GM18502 (cell line): ENCODE measurements around the gene MICAL3.

ENCODE experiments used
- ATAC-seq: cut with Tn5 transposase; IDR thresholded peaks from one replicate; pipeline ENCODE4 v1.9.1; 2021; ENCODE audit warnings: mild to moderate bottlenecking; ENCODE audit not compliant: unreplicated experiment, poor library complexity

Gene MICAL3

DNA sequence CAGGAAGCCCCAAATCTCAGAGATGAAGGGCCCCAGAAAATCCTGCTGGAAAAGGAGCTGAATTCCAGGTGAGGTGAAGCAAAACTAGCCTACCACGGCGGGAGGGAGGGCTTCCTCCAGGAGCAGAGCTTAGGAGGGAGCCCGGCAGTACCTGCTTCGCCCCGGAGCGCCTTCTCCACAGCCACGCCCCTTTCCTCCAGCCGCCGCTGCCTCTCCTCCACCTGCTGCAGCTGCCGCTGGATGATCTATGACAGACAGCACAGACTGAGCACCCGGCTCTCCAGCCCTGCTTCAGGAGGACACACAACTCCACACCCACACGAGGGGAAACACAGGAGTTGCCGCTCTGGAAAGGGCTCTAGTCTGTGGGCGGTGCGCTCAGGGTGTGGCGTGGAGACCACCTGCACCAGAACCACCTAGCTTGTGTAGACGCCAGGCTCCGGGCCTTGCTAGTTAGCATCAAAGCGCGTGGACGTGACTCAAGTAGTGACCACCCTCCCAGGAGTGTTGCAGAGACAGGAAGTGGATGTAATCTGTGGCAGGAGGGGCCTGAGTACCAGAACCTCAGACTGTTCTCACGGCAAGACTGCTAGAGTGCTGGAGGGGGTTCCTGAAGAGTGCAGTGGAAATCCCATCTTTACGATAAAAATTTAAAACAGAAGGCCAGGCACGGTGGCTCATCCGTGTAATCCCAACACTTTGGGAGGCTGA, 215.5 kb downstream of the MICAL3 start:
- no peak for ATAC-seq

DNA sequence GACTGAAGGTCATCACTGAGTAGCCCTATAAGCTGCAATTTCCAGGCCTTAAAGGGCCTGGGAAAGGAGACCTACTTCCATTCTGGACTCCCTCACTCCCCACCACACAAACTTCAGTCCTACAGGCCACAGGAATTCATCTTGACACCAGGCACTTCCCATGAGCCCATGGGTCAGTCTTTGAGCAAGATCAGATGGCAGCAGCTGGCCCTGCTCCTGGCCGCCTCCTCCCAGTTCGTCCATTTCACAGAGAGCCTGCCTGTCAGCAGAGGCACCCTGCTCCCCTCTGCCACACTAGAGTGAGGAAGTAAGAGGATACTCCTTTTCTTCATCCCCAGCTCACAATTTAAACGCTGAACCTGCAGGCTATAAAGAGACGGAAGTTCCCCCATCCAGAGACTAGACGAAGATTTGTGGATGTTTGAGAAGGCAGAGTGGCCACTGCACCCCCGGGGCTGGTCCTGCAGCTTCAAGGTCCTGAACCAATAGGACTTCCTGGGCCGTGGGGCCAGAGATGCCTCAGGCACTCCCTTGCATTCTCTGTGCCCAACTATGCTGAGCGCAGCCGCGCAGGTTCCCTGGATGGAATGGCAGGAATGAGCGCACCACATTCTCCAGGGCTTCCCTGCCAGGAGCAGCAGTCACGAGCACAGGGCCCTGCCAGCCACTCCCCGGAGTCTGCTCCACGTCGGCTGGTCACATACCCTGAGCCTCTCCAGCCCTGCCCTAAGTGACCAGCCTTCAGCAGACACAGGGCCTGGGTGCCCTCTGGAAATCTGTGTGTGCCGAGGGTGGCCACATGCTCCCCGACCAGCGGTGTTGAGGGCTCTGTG, 216.6 kb downstream of the MICAL3 start:
- ATAC-seq, result no peak

DNA sequence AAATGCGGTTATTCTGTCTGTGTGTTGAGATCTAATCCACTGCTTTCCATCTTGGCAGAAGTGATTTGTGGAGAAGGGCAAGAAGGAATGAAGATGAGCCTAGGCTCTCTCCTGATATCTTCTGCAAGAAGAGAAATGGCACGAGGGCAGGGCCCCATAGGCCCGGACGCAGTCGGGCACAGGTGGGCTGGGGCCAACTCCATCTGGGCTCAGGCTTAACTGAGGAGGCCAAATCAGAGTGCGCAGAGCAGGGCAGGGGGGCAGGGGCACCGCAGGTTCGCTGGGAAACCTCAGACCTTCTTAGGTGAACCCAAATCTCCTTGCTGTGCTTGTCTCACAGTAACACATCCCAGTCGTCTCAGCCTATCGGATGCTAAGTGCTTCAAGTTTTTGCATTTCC, 217.3 kb downstream of the MICAL3 start:
- no peak for ATAC-seq

DNA sequence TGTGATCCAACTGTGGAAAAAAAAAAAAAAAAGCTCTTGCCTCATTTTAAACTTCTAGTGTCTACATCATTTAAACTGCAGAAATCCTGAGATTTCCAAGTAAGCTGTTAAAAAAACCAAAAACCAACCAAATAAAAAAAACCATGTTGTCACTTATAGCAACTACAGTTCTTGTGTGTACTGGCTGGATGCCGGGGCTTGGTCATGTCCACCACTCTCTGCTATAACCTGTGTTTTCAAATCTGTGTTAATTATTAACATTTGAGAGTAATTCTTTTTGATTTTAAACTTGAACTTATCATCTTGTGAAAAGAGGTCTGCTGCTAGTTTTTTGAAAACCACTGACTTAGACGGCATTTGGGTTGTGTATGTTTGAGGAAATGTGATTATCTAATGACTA, 217.9 kb downstream of the MICAL3 start:
- no peak for ATAC-seq

DNA sequence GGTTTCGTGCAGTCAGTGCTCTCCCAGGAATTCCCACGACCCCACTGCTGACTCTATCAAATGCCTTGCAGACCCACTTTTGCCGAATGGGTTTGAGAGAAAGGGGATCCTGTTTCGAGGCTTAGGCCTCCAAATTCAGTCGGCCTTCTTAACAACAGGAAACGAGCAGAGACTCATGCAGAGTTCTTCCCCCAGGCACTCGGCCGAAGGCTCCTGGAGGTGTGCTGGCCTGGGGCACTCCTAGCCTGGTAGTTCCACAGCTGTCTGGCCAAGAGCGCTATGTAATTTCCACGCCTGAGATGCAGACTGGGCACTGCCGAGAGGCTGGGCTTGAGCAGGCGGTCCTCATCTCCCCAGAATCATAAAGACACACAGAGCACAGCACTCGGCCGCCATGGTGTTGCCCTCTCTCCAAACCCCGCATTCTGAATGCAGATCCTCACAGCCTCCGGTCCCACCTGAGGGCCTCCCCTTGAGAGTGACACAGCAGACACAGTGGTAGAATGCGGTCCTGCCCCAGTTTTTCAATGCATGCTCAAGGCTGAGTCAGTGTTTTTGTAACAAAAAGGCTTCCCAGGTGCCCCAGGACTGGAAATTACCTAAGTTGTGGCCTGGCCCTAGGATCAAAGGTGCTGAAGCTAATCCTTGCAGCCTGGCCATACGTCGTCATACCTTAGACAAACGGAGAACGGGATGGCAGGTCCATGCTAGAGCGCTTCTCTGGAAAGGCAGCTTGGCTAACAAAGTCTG, 219.9 kb downstream of the MICAL3 start:
- no peak for ATAC-seq

DNA sequence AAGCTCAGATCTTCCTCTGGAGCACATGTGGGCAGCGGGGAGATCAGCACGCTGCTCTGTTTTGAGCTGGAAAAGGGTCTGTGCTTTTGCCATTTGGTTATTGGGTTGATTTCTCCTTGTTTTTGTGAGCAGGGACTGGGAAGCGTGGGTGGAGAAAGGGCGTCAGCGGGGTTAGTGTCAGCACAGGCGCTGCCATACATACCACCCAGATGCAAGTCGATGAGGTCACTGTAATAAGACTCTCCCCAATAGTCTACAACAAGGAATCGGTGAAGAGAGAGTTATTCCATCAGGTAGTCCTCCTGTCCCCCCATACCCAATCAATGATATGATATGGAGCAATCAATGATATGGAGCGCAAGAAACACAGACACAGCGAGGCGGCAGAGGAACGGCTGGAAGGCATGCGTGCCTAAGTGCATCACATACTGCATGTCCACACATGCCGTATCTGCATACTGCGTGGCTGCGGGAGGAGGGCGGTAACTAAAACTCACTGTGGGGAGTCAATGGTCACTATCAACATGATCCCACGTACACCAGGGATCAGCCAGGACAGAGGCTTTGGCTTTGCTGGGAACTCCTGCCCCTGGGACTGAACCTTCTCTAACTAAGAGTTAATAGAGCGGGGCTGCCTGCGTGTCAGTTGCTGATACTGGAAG, 220.6 kb downstream of the MICAL3 start:
- ATAC-seq, result no peak

DNA sequence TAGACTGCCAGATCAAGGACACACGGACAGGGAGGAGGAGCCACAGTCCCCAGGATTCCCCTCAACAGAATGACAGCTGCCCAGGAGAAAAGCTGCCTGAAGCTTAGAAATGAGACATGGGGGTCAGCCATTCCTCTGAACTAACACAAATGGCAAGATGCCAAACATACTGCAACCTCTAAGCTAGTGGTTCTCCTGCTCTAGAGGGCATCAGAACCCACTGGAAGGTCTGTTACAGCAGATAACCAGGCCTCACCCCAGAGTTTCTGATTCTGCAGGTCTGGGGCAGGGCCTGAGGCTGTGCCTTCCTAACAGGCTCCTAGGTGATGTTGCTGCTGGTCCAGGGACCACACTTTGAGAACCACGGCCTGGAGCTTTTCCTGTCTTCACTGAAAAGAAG, 221.5 kb downstream of the MICAL3 start:
- ATAC-seq, result no peak

DNA sequence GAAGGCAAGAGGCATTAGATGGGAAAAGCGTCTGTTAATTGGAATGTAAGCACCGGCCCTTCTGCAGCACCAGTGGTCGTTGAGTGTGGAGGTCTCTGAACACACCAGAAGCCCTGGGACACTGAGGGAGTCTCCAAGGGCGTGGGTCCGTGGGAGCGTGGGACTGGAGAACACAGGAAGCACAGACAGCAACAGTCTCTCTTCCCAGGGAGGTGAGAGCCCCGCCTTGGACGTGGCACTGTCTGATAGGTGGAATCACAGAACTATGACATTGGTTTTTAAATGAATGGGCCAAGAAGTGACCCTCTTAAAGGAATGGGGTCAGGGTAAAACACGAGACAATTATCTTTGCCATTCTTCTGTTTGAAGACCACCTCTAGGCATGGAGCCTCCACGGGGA, 221.9 kb downstream of the MICAL3 start:
- ATAC-seq, result no peak

DNA sequence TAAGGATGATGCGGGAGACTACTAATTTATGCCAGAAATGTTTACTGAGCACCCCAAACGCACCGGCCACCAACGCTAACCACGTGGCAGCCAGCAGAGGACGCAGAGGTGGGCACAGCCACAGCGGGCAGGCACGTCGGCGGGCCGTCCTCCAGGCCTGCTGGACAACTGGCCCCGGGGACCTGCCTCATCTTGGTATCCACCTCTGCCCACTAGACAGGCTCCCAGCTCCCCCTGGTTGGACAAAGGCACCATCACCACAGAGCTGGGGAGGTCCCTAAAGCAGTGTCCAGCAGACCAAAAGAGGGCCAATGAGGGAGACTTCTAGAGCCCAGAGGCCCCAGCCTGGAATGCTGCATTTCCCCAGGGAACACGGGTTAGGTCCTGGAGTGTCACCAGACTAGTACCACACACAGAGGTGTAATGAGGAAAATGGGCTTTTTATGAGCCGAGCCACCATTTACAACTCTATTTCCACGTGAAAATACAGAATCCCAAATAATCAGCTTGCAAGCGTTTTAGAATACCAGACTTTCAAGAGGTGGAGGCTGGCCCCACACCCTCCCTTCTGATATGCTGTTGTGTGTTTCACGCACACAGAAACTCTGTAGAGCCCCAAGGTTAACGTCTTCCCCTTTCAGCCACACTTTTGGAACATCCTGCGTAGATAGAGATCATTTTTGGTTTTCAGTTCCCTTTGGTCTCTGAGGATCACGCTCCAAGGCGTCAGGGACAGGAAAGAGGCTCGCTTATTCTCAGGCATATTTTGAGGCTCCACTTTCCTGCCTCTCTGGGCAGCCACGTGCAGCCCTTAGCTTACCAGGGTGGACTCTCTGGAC, 226.4 kb downstream of the MICAL3 start:
- peak; percentile 57 for ATAC-seq

DNA sequence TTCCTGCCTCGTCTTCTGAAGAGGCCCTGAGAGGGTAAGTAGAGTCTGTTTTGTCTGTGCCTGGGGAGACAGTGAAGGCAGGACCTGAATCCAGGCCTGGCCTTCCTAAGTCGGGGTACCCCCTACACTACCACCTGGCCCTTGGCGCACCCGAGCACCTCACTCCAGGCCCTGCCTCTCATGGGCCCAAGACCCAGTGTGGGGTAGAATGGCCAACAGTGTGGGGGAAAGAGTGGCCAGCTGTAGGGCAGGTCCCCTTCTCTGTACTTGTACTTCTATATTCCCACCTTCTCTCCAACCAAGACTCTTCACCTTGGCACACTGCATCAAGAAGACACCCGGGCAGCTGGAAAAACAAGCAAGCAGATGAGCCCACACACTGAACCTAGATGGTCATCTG, 227.7 kb downstream of the MICAL3 start:
- no peak for ATAC-seq

DNA sequence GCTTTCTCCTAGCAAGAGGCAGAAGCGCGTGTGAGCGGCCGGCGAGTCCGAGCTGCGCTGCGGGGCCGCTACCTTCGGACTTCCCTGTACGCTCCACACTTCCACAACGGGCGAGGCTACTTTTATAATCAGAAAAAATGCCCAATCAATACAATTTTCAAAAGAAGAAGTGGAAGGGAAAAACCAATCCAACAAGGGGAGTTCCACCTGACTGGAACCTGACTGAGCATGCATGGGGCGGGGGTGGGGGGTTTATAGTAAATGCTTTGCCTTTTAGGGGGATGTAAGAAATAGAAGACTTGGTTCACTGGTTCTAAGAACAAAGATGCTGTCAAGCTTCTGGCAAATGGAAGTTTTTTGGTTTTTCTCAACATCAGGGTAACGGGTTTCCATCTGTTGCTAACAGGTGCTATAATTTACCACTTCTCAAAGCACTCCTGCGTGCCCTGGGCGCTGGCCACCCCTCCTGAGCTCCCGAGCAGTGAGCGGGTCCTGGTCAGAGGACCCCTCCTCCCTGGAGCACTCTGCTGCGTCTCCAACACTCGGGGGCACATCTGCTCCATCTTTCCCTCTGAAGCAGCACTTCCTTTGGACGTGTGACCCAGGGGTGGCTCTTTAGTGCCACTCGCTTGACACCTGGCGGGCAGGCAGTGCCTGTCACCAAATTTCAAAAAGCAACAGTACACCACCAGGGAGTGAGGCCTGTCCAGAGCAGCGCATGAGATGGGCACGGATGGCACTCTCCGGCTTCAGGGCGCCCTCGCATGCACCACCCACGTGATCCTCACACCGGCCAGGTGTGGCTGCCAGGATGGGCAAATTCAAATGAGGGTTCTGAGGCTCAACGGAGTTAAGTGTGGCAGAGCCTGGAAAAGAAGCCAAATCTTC, 228.5 kb downstream of the MICAL3 start:
- ATAC-seq, result no peak

DNA sequence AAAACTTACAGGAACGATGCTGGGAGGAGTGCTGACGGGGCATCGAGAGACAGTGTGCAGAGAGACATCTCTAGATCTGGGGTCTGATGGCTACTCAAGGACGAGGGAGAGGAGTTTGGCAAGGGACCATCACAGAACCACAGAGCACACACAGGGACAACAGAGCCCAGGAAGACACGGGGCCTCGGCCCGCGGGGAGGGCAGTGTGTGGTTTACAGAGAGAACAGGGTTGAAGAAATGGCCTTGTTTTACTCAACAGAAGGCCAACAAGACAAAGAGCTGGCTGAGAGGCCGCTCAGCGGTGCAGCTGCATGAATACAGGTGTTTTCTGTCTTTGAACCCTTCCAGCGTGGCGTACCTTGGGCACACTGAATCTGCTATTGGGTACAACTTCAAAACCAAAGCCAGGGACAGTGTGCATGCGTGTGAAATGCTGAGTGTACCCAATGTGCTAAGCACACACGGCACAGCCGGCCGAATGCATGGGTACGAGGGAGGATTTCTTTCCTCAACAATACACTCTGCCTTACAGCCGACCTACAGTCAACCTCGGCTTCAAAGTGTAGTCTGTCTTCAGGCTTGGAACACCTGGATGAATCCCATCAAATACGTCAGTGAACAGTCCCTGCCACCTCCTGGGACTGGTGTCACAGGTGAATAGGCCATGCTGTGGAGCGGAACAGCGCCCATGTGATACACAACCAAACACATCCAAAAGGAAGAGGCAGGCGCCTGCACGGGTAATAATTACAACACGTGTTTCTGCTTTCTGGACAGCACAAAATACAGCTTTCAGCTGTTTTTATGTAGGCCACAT, 229.4 kb downstream of the MICAL3 start:
- ATAC-seq, result no peak

DNA sequence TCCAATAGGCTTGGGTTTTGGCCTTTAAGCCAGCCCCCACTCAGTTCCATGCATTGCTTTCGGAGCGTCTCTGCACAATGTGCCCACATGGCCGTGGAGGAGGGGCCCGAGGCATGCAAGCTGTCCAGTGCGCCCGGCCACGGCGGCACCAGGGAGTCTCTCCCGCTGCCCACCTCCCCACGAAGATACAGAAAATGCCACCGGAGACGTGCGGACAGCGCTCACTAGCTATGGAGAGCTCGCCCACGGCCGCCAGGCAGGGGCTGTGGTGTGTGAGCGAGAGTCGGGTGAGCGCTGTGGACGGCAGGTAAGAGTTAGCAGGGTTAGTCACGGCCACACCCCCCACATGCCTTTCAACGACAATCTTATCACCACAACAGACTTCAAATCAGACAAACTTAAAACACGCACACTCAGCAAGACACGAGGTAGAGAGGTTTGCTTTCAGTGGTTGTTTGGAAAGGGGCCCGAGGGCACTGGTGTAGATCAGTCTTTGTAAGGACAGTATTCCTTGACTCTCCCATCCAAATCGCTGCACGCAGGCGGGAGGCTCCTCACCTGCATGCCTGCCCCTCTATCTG, 231.4 kb downstream of the MICAL3 start:
- no peak for ATAC-seq

DNA sequence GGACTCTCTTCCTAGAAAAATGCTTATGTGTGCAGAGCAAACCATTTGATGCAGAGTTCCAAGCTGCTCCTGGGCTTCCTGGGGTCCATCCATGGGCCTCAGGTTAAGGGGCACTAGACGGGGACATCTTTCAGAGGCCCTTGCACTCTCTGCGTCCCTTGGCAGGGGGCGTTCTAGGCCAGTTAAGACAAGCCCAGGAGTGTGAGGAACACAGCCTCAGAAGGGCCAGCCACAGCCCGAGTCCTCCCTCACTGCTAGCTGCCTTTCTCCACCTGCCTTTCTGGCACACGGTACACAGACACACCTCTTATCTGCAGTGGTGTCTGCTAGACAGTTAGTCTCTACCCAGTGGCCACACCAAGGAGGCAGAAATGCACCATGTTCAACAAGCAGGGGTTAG, 232.1 kb downstream of the MICAL3 start:
- no peak for ATAC-seq

DNA sequence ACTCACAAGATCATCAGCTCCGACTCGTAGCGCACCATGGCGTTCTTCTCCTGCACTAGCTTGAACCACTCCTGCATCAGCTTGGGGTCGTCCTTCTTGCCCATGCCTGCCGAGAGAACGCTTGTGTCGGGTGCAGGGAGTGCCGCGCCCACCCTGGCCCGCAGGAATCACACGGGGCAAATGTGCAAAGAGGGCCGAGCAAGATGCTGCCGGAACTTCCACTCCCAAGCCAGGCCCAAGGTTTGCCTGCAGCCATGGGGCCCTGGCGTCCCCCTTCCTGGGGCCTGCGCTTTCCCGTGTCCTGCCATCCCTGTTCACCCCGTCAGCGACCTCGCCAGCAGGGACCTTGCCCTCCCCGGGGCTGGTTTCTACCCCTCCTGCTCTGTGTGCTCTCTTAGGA, 233.2 kb downstream of the MICAL3 start:
- ATAC-seq, result no peak

DNA sequence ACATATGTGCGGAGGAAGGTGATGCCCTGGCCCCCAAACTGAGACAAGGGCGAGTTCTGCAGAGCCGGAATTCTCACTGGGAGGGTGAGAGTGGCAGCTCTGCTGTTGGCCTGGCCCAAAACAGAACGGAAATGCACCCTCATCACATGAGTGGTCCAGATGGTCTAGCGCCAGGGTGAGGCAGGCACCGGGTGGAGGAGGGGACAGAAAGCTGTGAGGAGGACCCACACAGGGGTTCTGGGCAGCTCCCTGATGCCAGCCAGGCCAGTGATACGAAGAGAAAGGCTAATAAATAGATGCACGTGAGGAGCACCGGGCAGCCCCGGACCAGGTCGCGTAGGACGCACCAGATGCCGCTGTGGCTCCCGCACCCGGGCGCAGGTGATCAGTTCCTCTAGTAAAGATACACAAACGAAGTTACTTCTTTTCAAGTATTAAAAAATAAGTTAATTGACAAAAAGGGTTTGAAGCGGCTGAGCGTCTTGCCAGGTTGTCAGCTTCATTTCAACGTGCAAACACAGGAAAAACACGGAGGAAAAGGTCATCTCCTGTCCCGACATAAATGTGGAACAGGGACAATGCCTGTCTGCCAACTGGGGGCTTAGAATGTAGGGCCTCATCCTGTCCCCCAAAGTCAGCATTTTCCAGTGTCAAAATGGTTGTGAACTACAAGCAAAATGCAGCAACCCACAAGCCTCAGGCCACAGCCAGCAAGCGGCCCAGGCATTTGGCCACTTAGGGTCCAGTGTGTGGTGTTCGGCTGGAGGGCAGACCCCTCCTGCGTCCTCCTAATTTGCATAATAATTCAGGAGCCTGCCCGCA, 234.8 kb downstream of the MICAL3 start:
- no peak for ATAC-seq
